Activated naive CD4-positive, alpha-beta T cell treated with anti-CD3 and anti-CD28 coated beads, Interleukin-2, amount 50 U/mL, for 72 hours (primary cell): ENCODE results near the gene ARHGEF1. TPM values are rescaled to one million over a fixed set of nuclear protein-coding genes. Genes with fewer than 3 reads are reported as not detected.
A peak's percentile ranks its signal among the peaks of the same experiment; 100 is the strongest.

ENCODE experiments used
- ATAC-seq, 2 donors: fragments of 150-1000 bp; cut with Tn5 transposase; 2 replicates each; pipeline ENCODE4 v1.10.0; 2021; ENCODE audit warnings: mild to moderate bottlenecking in 2 of 2, moderate library complexity in 2 of 2
- DNase-seq, 2 donors: peaks; one replicate each; pipeline ENCODE4 v3.0.0; 2021 to 2022; ENCODE audit warnings: low spot score in 2 of 2
- H3K27ac Mint-ChIP-seq, 2 donors: one replicate each; pipeline ENCODE4 v1.8.0; 2022; ENCODE audit warnings: mild to moderate bottlenecking in 2 of 2, mixed read lengths in 2 of 2
- H3K36me3 Mint-ChIP-seq, 2 donors: one replicate each; pipeline ENCODE4 v1.8.0; 2022; ENCODE audit warnings: mixed read lengths in 2 of 2
- H3K9me3 Mint-ChIP-seq, 2 donors: one replicate each; pipeline ENCODE4 v1.8.0; 2022; ENCODE audit warnings: mixed read lengths in 2 of 2
- total RNA-seq, 2 donors: library from RNA; stranded (reverse); gene quantifications; one replicate each; pipeline ENCODE4 v1.2.3, GENCODE V29; 2022

Gene ARHGEF1
- total RNA-seq, 2 donors from 2014 or later: 361 to 383 TPM

DNA sequence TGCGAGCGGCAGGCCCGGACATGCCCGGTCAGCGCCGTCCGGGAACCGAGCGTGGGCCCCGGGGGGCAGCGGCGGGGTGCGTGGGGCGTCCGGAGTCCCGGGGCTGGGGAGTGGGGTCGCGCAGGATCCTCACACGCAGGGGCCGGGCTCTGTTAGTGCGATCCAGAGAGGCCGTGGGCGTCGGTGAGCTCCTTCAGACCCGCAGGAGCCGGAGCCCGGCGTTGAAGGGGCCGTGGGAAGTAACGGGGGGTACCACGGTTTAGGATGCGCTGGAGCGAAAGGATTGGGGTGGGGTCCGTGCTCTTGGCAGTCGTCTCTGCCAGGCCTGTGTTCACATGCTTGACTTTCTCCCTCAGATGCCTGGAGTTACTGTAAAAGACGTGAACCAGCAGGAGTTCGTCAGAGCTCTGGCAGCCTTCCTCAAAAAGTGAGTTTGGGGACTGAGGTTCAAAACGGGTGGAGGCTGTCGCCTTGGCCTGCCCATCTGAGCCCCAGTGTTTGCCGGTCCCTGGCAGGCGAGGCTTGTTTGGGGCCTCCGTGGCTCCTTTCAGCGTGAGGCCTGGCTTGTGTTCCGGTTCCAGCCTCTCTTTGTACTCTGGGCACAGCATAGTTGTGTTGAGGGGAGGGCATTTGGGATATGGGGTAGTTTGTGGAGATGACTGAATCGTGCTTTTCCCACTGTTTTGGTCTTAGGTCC, 22.4 kb upstream of the ARHGEF1 start:
- ATAC-seq (no peak), DNase-seq (no peak)
- Mint-ChIP-seq H3K36me3 (peaks cover 43 to 47% of the 10 kb centered on the region in 2 donors), H3K27ac (peak overlapping the region; percentile 95 to 98), H3K9me3 (no peaks in the 10 kb centered on the region)

DNA sequence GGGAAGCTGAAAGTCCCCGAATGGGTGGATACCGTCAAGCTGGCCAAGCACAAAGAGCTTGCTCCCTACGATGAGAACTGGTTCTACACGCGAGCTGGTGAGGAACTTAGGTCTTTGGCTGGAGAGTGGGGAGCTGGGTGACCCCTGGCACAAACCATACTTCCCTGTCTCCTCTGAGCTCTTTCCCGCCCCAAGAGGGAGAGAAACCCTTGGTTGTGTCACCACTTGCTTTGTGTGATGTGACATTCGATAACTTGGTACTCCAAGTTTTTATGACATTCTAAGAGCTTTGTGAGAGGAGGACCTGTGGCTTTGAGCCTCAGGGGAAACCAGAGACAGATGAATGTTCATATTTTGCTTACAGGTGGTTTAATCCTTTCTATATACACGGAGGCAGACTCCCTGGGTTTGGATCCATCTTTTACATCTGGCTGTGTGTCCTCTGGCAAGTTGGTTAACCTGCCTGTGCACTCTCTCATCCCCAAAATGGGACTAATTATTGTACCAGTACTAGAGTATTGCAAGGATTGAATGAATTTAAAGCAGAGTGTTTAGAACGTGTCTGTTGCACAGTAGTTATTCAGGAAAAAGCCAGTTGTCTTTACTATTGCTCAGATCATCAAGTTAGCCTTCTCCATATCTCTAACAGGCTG, 21.7 kb upstream of the ARHGEF1 start:
- ATAC-seq: no peak
- H3K9me3 Mint-ChIP-seq: no peaks in the 10 kb centered on the region
- no peak for DNase-seq
- peak overlapping the region; percentile 95 to 98 for H3K27ac Mint-ChIP-seq
- peaks cover 45 to 51% of the 10 kb centered on the region in 2 donors for H3K36me3 Mint-ChIP-seq

DNA sequence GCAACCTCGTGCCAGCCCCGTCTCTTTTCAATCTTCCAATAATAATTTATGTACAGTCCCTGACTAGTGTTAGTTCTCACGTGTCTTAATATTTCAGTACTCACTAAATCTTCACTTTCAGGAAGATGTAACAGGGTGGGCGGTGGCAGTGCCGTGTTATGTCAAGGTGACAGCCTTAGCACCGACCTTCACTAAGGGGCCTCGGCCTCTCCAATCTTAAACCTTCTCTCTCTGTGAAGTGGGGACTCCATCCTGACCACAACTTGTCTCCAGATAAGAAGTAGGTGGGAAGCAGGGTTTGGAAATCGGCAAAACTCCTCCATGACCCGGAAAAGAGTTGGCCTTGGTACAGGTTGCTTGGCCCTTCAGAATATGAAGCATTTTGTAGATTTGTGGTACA, 21.1 kb upstream of the ARHGEF1 start:
- H3K36me3 Mint-ChIP-seq: peaks cover 49 to 55% of the 10 kb centered on the region in 2 donors
- ATAC-seq: no peak
- H3K9me3 Mint-ChIP-seq: no peaks in the 10 kb centered on the region
- peak overlapping the region; percentile 95 to 98 for H3K27ac Mint-ChIP-seq
- DNase-seq: no peak

DNA sequence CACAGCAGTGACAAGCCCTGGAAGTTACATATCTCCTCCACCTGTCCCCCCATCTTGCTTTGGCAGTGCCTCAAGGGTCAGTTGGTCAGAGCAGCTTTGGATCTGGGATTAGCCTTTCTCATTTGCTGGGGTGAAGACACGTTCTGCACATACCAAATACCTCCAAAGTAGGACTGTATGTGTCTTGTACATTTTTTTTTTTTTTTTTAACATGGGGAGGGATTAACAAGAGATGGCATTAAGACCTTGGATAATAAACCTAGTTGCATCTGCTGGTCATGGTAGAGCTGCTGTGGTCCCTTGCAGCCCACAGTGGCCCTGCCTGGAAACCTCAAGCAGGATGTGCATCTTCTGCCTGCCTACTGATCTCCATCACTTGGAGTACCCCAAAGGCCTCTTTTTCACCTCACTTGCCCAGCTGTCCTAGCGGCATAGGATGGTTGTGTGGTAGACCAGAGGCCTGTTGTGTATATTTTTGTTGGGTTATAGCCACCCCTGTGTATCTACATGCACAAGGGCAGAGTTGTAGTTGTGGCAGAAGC, 20.5 kb upstream of the ARHGEF1 start:
- Mint-ChIP-seq H3K9me3 (no peaks in the 10 kb centered on the region), H3K27ac (peak overlapping the region; percentile 95 to 98), H3K36me3 (peaks cover 49 to 55% of the 10 kb centered on the region in 2 donors)
- no peak for ATAC-seq
- no peak for DNase-seq

DNA sequence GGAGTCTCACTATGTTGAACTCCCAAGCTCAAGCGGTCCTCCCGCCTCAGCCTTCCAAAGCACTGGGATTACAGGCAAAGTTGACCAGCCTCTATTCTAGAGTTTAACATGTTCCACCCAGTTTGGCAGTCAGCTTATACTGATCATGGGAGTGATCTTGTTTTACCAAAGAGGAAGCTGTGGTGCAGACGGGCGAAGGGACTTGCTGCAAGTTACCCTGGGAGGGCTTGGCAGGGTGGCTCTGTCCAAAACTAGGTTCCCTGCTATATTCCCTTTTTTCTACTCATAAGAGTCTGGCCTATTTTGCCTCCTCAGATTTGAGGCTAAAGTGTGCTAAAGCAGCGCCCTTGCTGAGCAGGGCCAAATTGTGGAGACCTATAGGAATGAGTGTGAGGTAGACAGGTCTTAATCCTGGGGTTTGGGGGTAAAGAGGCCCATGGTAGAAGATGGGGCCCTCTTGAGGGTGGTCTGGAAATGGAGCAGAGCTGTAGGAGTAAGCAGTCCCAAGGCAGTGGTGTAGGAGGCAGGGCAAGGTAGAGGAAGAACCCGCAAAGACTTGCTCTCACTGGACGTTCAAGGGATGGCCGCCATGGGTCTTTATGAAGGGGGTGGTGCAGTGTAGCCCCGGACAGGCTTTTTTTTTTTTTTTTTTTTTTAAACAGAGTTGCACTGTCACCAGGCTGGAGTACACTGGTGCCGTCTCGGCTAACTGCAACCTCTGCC, 19.6 kb upstream of the ARHGEF1 start:
- H3K27ac Mint-ChIP-seq: peak overlapping the region; percentile 91 to 98
- no peaks in the 10 kb centered on the region for H3K9me3 Mint-ChIP-seq
- ATAC-seq (no peak), DNase-seq (no peak)
- peaks cover 57 to 63% of the 10 kb centered on the region in 2 donors for H3K36me3 Mint-ChIP-seq

DNA sequence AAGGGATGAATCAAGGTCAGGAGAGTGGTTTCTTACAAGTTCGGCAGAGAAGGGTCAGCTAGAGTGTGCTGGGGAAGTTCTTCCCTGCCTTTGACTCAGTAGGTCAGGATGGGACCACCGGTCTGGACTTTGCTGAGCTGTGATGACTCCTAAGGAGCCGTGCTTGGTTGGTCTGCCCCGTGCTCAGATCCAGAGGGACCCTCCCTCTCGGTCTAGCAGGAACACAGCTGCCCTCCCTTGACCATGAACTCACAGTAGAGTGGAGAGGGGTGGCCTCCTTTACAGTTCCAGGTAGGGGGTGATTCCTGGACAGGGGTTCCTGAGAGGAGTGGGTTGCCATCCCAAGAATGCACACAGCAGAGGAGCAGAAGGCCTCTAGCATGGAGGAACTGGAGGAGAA, 18.6 kb upstream of the ARHGEF1 start:
- no peak for ATAC-seq
- Mint-ChIP-seq H3K9me3 (no peaks in the 10 kb centered on the region), H3K36me3 (peaks cover 57 to 72% of the 10 kb centered on the region in 2 donors), H3K27ac (peak overlapping the region; percentile 91 to 98)
- DNase-seq: no peak

DNA sequence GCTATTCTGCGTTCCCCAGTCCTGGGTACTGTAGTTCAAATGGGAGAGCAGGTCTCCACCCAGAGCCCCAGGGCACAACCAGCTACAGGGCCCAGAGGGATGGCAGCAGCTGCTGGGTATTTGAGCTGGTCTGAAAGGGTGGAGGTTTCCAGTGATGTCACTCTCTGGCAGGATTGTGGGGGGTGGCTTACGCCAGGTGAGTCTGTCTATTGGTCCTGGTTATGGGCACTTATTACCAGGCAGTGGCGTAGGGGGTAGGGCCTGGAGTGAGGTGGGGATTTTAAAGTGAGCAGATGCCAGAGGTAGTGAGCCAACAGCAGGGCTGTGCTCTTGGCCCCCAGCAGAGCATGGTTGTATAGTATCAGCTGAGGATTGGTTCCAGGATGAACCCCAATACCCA, 16.7 kb upstream of the ARHGEF1 start:
- H3K9me3 Mint-ChIP-seq: no peaks in the 10 kb centered on the region

DNA sequence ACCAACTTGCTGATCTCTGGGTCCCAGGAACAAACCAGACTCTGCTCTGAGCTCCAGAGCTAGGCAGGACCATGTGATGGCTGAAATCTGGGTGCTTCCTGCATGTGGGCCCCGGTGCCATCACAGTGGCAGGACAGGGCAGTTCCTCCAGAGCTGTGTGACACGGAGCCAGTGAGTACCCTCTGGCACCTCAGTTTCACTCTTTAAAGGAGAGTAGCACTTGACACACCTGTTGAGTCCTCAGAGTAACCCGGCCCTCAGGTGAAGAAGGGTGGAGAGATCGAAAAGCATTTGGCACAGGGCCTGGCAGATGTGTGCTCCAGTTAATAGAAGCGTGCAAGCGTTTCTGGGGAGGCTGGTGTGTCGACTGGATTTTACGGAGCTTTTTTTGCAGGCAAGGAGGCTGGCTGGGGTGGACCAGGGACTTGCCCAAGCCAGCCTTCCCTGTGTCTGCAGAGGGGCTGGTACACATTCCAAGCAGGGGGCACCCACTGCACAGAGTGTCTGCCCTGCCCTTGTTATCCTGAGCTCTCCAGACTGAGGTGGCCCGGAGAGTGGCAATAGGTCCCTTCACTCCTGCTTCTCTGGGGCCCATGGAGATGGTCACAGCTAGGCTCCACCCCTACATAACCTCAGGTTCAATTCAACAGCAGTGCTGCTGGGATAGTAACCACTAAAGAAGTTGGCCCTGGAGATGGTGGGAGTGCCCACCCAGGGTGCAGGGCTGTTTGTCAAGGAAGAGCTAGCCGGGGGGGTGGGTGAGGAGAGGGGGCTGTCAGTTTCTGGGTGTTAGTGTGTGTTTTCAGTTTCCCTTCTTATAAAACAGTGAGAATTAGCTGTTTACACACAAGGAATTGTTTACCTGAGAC, 14.6 kb upstream of the ARHGEF1 start:
- Mint-ChIP-seq H3K36me3 (peaks cover 29 to 63% of the 10 kb centered on the region in 2 donors), H3K9me3 (no peaks in the 10 kb centered on the region), H3K27ac (peak overlapping the region; percentile 91 to 98)
- ATAC-seq (no peak), DNase-seq (no peak)

More for the DNA sequence above, 16.7 kb upstream of the ARHGEF1 start:
- H3K36me3 Mint-ChIP-seq: peaks cover 50 to 73% of the 10 kb centered on the region in 2 donors
- peak overlapping the region; percentile 79 to 95 for H3K27ac Mint-ChIP-seq
- DNase-seq (no peak), ATAC-seq (peak in 1 of 2 donors; percentile 4)

DNA sequence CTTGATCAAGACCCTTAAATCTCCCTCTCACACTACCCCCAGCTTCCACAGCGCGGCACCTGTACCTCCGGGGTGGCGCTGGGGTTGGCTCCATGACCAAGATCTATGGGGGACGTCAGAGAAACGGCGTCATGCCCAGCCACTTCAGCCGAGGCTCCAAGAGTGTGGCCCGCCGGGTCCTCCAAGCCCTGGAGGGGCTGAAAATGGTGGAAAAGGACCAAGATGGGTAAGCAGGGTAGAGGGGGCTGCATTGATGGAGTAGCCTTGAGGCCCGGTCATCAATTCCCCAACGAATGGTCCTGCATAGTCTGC, 14.0 kb upstream of the ARHGEF1 start:
- H3K27ac Mint-ChIP-seq: peak overlapping the region; percentile 91 to 98
- no peak for DNase-seq
- no peaks in the 10 kb centered on the region for H3K9me3 Mint-ChIP-seq
- no peak for ATAC-seq
- peaks cover 23 to 59% of the 10 kb centered on the region in 2 donors for H3K36me3 Mint-ChIP-seq

DNA sequence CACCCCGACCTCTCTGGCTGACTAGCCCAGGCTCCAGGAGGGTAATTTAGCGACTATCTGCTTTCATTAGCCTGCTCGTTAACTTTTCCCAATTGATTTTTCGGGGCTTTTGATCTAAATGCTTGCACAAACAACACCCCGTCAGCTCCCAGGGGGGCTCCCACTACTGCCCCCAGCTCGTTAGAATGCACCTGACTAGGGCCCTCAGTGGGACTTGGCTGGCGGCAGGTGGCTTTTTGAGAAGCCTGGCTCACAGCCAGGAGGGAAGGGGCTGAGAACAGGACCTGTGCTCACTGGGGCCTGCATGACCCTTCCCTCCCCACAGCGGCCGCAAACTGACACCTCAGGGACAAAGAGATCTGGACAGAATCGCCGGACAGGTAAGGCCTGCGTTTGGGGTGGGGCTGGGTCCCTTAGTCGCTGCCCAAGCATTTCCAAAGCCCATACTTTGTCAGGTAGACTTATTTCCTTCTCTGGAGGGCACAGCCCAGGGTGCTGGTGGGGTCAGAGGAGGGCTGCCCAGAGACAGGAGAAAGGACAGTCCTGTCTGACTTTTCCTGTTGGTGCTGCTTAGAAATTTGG, 13.5 kb upstream of the ARHGEF1 start:
- H3K27ac Mint-ChIP-seq: peak overlapping the region; percentile 90 to 91
- H3K9me3 Mint-ChIP-seq: no peaks in the 10 kb centered on the region
- ATAC-seq (no peak), DNase-seq (no peak)
- peaks cover 18 to 54% of the 10 kb centered on the region in 2 donors for H3K36me3 Mint-ChIP-seq

DNA sequence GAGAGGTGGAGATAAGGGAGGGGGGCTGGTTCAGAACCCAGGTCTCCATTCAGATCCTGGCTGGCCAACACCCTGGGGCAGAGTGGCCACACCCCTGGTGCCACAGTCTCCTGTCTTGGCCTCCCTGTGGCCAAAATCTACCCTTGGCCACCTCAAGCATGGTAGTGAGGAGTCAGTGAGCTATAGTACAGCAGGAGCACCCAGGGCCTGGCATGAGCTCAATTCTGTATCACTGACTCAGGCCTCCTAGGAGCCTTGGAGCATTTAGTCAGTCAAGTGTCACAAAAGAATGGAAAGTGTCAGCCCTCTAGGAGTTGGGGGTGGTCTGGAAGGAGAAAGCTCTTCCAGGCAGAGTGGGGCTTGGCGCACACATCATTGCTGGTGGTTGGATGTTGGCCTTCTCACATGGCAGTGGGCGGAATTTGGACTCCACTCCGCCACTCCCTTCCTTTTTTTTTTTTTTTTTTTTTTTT, 12.5 kb upstream of the ARHGEF1 start:
- Mint-ChIP-seq H3K27ac (peak overlapping the region; percentile 90 to 91), H3K36me3 (peaks cover 15 to 48% of the 10 kb centered on the region in 2 donors), H3K9me3 (no peaks in the 10 kb centered on the region)
- DNase-seq: no peak
- ATAC-seq: peak; percentile 16 to 42

DNA sequence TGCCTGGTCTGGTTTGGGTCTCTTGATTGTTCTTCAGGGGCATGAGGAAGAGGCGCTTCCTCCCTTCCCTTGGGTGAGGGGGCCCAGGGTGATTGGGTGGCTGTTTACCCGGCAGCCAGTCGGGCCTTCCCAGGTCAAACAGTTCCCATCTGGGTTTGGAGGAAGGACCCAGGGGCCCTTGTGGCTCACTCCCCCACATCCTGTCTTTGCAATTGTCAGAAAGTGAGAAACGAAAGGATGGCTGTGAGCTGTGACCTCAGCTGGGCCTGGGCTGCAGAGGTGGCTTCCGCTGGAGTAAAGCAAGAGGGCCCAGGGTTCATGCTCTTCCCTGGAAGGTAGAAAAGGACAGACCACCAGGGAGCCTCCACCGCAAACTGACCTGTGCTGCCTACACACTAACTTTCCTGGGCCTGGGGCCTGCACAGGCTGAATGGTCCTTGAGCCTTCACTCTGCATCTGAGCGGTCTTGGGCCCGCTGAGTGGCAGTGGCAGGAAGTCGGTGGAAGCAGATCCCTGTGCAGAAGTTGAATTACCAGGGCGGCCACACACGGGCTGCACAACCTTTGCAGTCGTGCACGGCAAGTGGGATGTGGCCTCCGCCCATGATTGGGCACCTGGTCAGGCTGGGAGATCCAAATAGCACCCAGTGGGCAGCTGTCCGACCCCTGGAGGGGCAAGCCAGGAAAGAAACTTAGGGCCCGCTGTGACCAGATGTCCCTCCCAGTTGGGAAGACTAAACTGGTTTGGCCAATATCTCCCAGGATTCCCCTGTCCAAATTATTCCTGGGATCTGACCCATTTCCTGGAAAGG, 11.2 kb upstream of the ARHGEF1 start:
- ATAC-seq (peak; percentile 71 to 80), DNase-seq (peak; percentile 69 to 84)
- Mint-ChIP-seq H3K36me3 (peaks cover 8 to 38% of the 10 kb centered on the region in 2 donors), H3K27ac (peak overlapping the region; percentile 91 to 98), H3K9me3 (no peaks in the 10 kb centered on the region)

DNA sequence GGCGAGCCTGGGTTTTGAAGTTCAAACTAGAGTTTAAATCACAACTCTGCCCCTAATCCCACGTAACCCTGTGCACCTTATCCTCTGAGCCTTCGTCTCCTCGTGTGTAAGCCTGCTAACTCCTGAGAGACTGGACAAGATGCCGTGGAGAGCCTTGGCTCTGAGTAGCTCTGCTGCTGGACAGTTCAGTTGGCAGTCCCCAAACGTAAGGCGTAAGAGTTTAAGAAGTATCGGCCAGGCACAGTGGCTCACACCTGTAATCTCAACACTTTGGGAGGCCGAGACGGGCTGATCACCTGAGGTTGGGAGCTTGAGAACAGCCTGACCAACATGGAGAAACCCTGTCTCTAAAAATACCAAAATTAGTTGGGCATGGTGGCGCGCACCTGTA, 10.6 kb upstream of the ARHGEF1 start:
- ATAC-seq (no peak), DNase-seq (no peak)
- peaks cover 8 to 38% of the 10 kb centered on the region in 2 donors for H3K36me3 Mint-ChIP-seq
- H3K27ac Mint-ChIP-seq: peak overlapping the region; percentile 79 to 91
- H3K9me3 Mint-ChIP-seq: no peaks in the 10 kb centered on the region

DNA sequence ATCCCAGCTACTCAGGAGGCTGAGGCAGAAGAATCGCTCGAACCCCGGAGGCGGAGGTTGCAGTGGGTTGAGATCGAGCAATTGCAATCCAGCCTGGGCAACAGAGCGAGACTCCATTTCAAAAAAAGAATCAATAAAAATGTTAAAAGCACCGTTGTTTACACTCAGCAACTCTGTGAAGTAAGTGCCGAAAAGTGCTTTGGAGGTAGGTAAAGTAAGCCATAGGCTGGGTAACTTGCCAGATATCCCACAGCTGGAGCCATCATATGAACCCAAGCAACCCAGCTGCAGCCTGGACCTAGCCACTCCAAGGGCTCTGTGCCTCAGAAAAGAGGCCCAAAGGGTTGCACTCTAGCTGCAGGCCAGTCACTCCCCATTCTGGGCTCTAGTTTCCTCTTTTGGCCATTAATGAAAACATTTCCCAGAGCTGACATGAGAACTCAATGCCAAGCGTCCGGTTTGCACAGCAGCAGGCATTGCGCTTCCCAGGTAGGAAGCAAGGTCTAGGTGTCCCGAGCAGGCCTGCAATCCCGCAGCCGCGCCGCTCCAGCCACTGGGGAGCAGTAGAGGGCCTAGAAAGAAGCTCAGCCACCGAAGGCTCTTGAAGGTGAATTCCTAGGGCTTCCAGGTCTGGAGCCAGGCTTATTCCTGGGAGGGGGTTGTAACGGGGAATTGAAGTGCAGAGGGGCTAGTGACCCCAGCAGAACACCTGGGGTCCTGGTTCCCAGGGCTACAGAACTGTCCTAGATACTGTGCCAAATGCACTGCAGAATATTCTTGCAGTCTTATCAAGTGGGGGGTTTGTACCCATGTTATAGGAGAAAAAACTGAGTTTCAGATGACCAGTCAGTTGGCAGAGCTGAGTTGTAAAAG, 10.0 kb upstream of the ARHGEF1 start:
- Mint-ChIP-seq H3K27ac (peak overlapping the region; percentile 91 to 95), H3K36me3 (peaks cover 3 to 34% of the 10 kb centered on the region in 2 donors), H3K9me3 (no peaks in the 10 kb centered on the region)
- DNase-seq: peak in 1 of 2 donors; percentile 72
- no peak for ATAC-seq
